Esophagus squamous epithelium (tissue), 4 donors: Measurements from ENCODE around the gene SLC39A7.

Source experiments
- POLR2A ChIP-seq, 4 donors: fragments of 450-650 bp; IDR thresholded peaks; one replicate each; pipeline ENCODE4 v1.6.1; 2017; ENCODE audit warnings: antibody characterized with exemption in 4 of 4, mild to moderate bottlenecking in 4 of 4, moderate library complexity in 3 of 4
- TF ChIP-seq, protein P1 (sequence below), 6 experiments: fragments of 450-650 bp in 4 of 6; fragments of 200-600 bp in 2 of 6; sonication (generic) in 2 of 6; IDR thresholded peaks; one replicate each; pipeline ENCODE4 v1.5.1; 2016 to 2019; ENCODE audit warnings: antibody characterized with exemption in 6 of 6, mild to moderate bottlenecking in 4 of 6, moderate library complexity in 4 of 6

DNA sequence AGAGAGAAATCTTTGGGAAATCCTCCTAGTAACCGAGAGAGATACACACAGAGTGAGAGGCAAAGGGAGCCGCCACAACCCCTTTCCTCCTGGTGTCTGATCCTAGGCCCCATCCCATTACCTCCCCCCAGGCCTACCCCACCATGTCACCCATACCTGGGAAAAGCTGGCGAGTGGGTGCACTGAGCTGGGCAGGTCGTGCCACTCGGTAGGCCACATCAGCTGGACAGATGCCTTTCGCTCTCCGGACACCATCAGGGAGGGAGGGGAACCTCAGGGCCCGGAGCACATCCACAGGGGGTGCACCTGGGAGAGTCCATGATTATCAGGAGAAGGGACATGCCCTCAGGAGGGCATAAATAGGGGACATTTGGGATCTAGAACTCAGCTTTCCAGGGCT, 11.5 kb upstream of the SLC39A7 start:
- TF ChIP-seq, protein P1, sequence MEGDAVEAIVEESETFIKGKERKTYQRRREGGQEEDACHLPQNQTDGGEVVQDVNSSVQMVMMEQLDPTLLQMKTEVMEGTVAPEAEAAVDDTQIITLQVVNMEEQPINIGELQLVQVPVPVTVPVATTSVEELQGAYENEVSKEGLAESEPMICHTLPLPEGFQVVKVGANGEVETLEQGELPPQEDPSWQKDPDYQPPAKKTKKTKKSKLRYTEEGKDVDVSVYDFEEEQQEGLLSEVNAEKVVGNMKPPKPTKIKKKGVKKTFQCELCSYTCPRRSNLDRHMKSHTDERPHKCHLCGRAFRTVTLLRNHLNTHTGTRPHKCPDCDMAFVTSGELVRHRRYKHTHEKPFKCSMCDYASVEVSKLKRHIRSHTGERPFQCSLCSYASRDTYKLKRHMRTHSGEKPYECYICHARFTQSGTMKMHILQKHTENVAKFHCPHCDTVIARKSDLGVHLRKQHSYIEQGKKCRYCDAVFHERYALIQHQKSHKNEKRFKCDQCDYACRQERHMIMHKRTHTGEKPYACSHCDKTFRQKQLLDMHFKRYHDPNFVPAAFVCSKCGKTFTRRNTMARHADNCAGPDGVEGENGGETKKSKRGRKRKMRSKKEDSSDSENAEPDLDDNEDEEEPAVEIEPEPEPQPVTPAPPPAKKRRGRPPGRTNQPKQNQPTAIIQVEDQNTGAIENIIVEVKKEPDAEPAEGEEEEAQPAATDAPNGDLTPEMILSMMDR (IDR thresholded peaks at IDR 0.05), result no peak
- no peak for TF ChIP-seq POLR2A (IDR thresholded peaks at IDR 0.05)
